Kidney (tissue), 14 donors: ENCODE results near the gene NENF. TPM values are rescaled to one million over a fixed set of nuclear protein-coding genes. Genes with fewer than 3 reads are reported as not detected.

Experiments
- DNase-seq, 5 donors: peaks; one replicate each; pipeline ENCODE4 v3.0.0-alpha.2; 2013 to 2020
- FAIRE-seq: peaks from 2 replicates; lab custom pipeline; 2012; peaks lifted over from hg19 to GRCh38; lab: Jason Lieb, UNC
- H3K27ac ChIP-seq, 2 donors: one replicate each; pipeline ENCODE4 v1.7.0; 2013; ENCODE audit warnings: low read depth in 2 of 2, low read length in 2 of 2, inconsistent platforms in 1 of 2
- H3K27me3 ChIP-seq: one replicate; pipeline ENCODE4 v1.7.1; 2013; ENCODE audit warnings: low read length, inconsistent platforms; ENCODE audit not compliant: control insufficient read depth, insufficient read depth
- H3K36me3 ChIP-seq, 3 donors: one replicate each; pipeline versions ENCODE4 v1.7.0 to v1.7.1; 2013; ENCODE audit warnings: low read length in 3 of 3, control low read depth in 1 of 3, inconsistent platforms in 1 of 3; ENCODE audit not compliant: insufficient read depth in 3 of 3, control insufficient read depth in 2 of 3
- H3K4me1 ChIP-seq, 3 donors: one replicate each; pipeline versions ENCODE4 v1.7.0 to v1.7.1; 2013; ENCODE audit warnings: low read length in 3 of 3, inconsistent platforms in 1 of 3, low read depth in 1 of 3; ENCODE audit not compliant: control insufficient read depth in 2 of 3, insufficient read depth in 2 of 3
- H3K4me3 ChIP-seq, 3 donors: one replicate each; pipeline versions ENCODE4 v1.7.0 to v1.8.1; 2013; ENCODE audit warnings: low read length in 3 of 3, control low read depth in 1 of 3, inconsistent platforms in 1 of 3
- H3K9ac ChIP-seq, 3 donors: one replicate each; pipeline versions ENCODE4 v1.7.0 to v1.7.1; 2013; ENCODE audit warnings: low read length in 3 of 3, control low read depth in 1 of 3, inconsistent platforms in 1 of 3
- H3K9me3 ChIP-seq, 3 donors: one replicate each; pipeline versions ENCODE4 v1.7.0 to v1.7.1; 2013; ENCODE audit warnings: low read length in 3 of 3, control low read depth in 1 of 3, inconsistent platforms in 1 of 3; ENCODE audit not compliant: control insufficient read depth in 2 of 3, insufficient read depth in 1 of 3
- CTCF ChIP-seq: IDR thresholded peaks from 3 replicates; pipeline ENCODE4 v1.5.1; 2012; ENCODE audit warnings: mild to moderate bottlenecking, moderate library complexity, borderline replicate concordance; ENCODE audit not compliant: insufficient read depth; ENCODE audit errors: extremely low read depth
- intact Hi-C: fragments of 100-400 bp; cut with DNase I; formaldehyde crosslinking; loops from one replicate; pipeline ENCODE4 v1.11.1; 2022
- polyA plus RNA-seq: library from polyadenylated mRNA; stranded (reverse); fragments of 350-450 nt; fragmentation: Illumina TruSeq; extraction: RNeasy Lipid Tissue Mini Kit (QIAGEN cat#74804); gene quantifications from one replicate; pipeline ENCODE4 v1.2.3, GENCODE V29; 2014; ENCODE audit warnings: low read depth, low replicate concordance; ENCODE audit not compliant: insufficient read depth
- total RNA-seq: library from RNA; stranded (reverse); fragmentation: NEBNext Ultra II Directional; extraction: Animal tissue kit (Norgen Biotek cat#: 25700); gene quantifications from one replicate; pipeline ENCODE4 v1.2.1, GENCODE V29; 2021
- donor health status: control.
- donor health status: control.
- donor health status: control.
- donor health status: control.
- donor health status: control.
- donor health status: DM: yes; HTN: yes; CAD: no.
- donor health status: Normal renal cell carcinoma (clear cell type).

Gene NENF
- total and polyA plus RNA-seq, 2 donors from 2014 or later = 63.0 to 210 TPM

DNA sequence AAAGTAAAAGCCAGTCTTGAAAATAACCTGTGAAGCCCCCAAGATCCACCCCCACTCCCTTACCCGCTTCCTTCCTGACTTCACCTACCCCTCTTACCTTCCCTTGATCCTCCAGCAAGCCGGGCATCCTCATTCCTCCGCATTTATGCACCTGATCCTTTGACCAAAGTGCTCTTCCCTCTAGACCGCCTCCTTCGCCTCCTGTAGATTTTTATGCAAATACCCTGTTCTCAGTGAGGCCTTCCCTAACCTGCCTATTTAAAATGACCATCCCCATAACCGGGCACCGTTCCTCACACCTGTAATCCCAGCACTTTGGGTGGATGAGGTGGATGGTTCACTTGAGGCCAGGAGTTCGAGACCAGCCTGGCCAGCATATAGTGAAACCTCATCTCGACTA, 1.1 kb upstream of the NENF start:
- Histone ChIP-seq H3K27me3 (no peaks in the 10 kb centered on the region), H3K4me1 (peaks cover 0 to 5% (median 4%) of the 10 kb centered on the region in 3 donors), H3K27ac (no peak overlapping the region), H3K4me3 (no peak overlapping the region), H3K36me3 (no peaks in the 10 kb centered on the region), H3K9ac (no peak overlapping the region), H3K9me3 (no peaks in the 10 kb centered on the region)
- DNase-seq = no peak
- intact Hi-C loops = no loop called here
- TF ChIP-seq CTCF = no peak
- FAIRE-seq = no peak

GRCh38 chr1:212432272-212432660, 454 bp upstream of the NENF start:
- TF ChIP-seq CTCF = no peak
- no peak overlapping the region for H3K27ac ChIP-seq
- peak overlapping the region; percentile 45 to 65 (median 48) for H3K4me3 ChIP-seq
- FAIRE-seq = no peak
- no peak for DNase-seq
- intact Hi-C loops = no loop called here
- peaks cover 0 to 5% (median 4%) of the 10 kb centered on the region in 3 donors for H3K4me1 ChIP-seq
- H3K36me3 ChIP-seq = no peaks in the 10 kb centered on the region
- H3K9me3 ChIP-seq = no peaks in the 10 kb centered on the region
- H3K27me3 ChIP-seq = no peaks in the 10 kb centered on the region
- peak overlapping the region; percentile 9 to 66 (median 51) for H3K9ac ChIP-seq

DNA sequence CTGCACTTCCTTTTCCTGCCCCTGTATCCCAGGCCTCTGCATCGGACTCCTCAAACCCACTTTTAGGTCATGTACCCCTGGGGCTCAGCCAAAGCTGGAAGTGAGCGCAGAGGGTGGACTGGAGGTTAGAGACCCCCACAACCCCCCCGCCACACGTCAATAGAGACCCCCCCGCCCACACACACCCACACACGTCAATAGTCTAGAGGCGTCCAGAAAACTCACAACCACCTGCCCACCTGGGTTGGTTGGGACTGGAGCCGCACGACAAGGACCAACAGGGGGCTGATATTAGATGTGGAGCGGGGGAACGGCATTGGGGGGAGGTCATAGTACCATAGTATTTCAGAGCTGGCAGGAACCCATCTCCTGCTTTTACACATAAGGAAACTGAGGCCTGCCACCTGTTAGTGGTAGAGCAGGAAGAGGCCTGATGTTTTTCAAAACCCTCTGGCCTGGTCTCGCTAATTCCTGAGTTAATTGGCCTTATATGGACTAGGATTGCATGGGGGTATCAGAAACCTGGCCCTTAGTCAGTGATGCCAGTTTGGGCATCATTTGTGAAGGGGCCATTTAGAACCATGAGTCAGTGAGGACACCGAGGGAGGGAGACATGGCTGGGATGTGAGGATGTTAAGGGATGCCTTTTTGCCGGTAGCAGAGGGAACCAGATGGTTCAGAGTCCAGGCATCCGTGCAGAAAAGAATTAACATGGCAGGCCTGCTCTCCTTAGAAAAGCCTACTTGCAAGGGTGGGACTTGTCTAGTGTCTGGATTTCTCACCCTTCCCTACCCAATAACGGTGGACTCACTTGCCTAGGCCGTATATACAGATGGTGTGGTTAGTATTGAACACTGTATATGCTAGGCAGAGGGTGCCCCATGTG, 1.1 kb downstream of the NENF start:
- no peak for TF ChIP-seq CTCF
- Histone ChIP-seq H3K36me3 (no peaks in the 10 kb centered on the region), H3K9me3 (no peaks in the 10 kb centered on the region), H3K4me3 (peak overlapping the region; percentile 59 to 81 (median 76)), H3K4me1 (peaks cover 0 to 5% (median 4%) of the 10 kb centered on the region in 3 donors), H3K27ac (no peak overlapping the region), H3K27me3 (no peaks in the 10 kb centered on the region), H3K9ac (peak overlapping the region; percentile 15 to 77 (median 21))
- intact Hi-C loops = no loop called here
- FAIRE-seq = no peak
- no peak for DNase-seq
